SKM-1 (cell line): Measurements from ENCODE around the gene ASPSCR1.
A peak's percentile ranks its signal among the peaks of the same experiment; 100 is the strongest.

ENCODE experiments used
- DNase-seq: peaks from one replicate; lab custom pipeline; 2025; ENCODE audit not compliant: unreplicated experiment; lab: John Stamatoyannopoulos, UW

ASPSCR1 gene

DNA sequence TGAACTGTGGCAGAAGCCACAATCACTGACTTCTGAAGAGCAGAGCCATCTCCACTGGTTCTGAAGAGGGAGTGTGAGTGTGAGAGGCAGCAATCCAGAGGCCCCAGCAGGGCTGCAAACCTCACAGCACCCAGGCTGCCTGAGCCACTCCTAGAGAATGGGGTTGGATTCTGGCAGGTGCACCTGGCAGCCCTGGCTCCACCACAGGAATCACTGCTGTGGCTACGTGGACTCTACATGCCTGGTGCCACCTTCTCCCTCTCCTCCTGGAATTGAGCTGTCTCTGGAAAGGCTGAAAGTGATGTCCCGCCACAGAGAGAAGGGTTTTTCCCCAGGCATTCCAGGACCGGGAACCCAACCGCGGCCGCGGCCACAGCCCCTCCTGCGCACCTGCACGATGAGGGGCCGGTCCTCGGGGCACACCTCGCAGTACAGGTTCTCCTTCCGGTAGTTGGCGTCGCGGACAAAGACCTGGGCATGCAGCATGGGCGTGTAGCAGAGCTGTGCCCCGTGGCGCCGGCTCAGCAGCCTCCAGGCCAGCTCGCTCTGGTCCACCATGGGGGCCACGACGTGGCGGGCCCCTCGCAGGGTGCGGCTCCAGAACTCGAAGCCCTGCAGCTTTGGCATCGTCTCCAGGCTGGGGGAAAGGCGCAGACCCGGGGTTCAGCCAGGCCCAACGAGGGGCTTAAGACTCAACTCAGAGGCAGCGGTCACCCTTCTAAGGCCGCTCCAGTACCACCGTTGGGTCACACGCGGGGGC lies 87.2 kb downstream of the ASPSCR1 start:
- no peak for DNase-seq

DNA sequence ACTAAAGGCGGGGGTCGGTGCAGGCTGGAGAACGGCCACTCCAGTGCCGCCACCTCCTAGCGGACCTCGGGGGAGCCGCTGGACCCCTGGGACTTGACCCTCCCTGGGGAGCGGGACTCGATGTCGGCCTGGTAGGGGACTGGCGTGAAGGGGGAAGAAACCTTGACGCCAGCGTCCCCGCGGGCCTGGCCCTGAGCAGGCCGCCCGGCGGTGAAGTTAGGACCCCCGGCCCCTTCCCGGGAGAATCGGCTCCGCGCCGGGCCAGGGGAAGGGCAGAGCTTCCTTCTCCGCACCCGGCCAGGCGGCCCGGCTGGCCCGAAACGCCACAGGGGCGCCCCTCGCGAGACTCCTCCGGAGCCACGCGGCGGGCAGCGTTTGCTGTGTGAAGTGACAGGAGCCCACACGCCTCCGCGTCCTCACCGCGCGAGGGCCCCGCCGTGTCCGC lies 87.8 kb downstream of the ASPSCR1 start:
- DNase-seq = no peak

DNA sequence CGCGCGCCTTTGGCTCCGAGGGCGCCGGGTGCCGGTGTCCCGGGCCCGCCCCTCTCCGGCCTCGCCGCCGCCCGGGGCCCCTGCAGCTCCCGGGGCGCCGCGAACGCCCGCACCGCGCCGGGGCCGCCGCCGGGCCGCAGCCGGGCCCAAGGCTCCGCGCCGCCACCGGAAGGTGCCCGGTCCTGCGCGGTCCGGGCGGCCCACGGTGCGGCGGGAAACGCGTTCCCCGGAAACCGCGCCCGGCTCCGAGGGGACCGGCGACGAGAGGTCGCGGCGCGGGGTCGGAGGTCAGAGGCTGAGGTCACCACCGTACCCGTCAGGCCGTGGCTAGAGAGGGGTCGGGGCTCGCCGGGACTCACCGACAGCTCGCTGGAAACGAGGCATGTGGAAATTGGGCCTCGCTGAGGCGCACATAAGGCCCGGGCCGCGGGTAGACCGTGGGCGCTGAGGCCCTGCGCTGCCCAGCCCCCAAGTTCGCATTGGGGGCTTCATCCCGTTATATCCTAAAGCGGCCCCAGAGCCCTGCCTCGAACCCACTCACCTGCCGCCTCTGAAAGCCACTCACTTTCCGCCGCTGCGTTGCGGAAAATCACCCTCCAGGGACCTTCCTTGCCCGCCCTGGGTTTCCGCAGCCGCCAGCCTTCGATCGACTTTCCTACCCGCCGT lies 88.3 kb downstream of the ASPSCR1 start, which contains the start of gene DUS1L:
TSS of gene DUS1L (minus strand) at position 167 of the 666 bp plus-strand sequence. CDS start 745 bp downstream, outside the sequence.
- DNase-seq = peak; percentile 12
